HEK293T (cell line): ENCODE results near the gene IP6K2.

Experiments
- CTCF ChIA-PET: fragments of 350-600 bp; formaldehyde crosslinking; extraction: SDS; loops from one replicate; lab custom pipeline; 2021; ENCODE audit warnings: antibody characterized with exemption, inconsistent platforms; lab: Yijun Ruan, JAX
- POLR2A ChIA-PET: fragments of 350-600 bp; formaldehyde crosslinking; extraction: SDS; loops from one replicate; lab custom pipeline; 2020; ENCODE audit warnings: antibody characterized with exemption, inconsistent platforms; lab: Yijun Ruan, JAX
- DNase-seq: peaks from one replicate; pipeline ENCODE4 v3.0.0; 2012; ENCODE audit warnings: mixed read lengths; ENCODE audit errors: extremely low spot score
- ARNT ChIP-seq: fragments of 450-650 bp; IDR thresholded peaks from 2 replicates; pipeline ENCODE4 v1.6.1; 2017; ENCODE audit warnings: mild to moderate bottlenecking
- BHLHE40 ChIP-seq: fragments of 450-650 bp; IDR thresholded peaks from 2 replicates; pipeline ENCODE4 v1.6.1; 2016; ENCODE audit warnings: mild to moderate bottlenecking, moderate library complexity, borderline replicate concordance
- CTBP1 ChIP-seq: fragments of 450-650 bp; IDR thresholded peaks from 2 replicates; pipeline ENCODE4 v1.6.1; 2016; ENCODE audit warnings: borderline replicate concordance
- ELF4 ChIP-seq: fragments of 450-650 bp; IDR thresholded peaks from 2 replicates; pipeline ENCODE4 v1.6.1; 2017; ENCODE audit warnings: antibody characterized with exemption
- FOXA1 ChIP-seq: fragments of 450-650 bp; IDR thresholded peaks from 2 replicates; pipeline ENCODE4 v1.6.1; 2016; ENCODE audit warnings: mild to moderate bottlenecking
- FOXK2 ChIP-seq: fragments of 450-650 bp; IDR thresholded peaks from 2 replicates; pipeline ENCODE4 v1.6.1; 2016; ENCODE audit warnings: mild to moderate bottlenecking
- FOXM1 ChIP-seq: fragments of 450-650 bp; IDR thresholded peaks from 2 replicates; pipeline ENCODE4 v1.6.1; 2017; ENCODE audit warnings: mild to moderate bottlenecking, borderline replicate concordance
- HDGF ChIP-seq: fragments of 450-650 bp; IDR thresholded peaks from 2 replicates; pipeline ENCODE4 v1.6.1; 2017; ENCODE audit warnings: antibody characterized with exemption, borderline replicate concordance
- L3MBTL2 ChIP-seq: fragments of 450-650 bp; conservative IDR thresholded peaks from 2 replicates; pipeline ENCODE4 v1.6.1; 2016; ENCODE audit warnings: mild to moderate bottlenecking
- LEF1 ChIP-seq: fragments of 450-650 bp; IDR thresholded peaks from 2 replicates; pipeline ENCODE4 v1.6.1; 2017; ENCODE audit warnings: mild to moderate bottlenecking, borderline replicate concordance
- NFRKB ChIP-seq: fragments of 450-650 bp; IDR thresholded peaks from 2 replicates; pipeline ENCODE4 v1.6.1; 2016; ENCODE audit warnings: mild to moderate bottlenecking, moderate library complexity
- SP1 ChIP-seq: fragments of 450-650 bp; IDR thresholded peaks from 2 replicates; pipeline ENCODE4 v1.6.1; 2017
- SUZ12 ChIP-seq: fragments of 450-650 bp; IDR thresholded peaks from 2 replicates; pipeline ENCODE4 v1.6.1; 2016; ENCODE audit warnings: mild to moderate bottlenecking
- TARDBP ChIP-seq: fragments of 450-650 bp; IDR thresholded peaks from 2 replicates; pipeline ENCODE4 v1.6.1; 2016
- ZNF384 ChIP-seq: fragments of 450-650 bp; IDR thresholded peaks from 2 replicates; pipeline ENCODE4 v1.6.1; 2016
- TF ChIP-seq, protein P1 (sequence below): fragments of 450-650 bp; IDR thresholded peaks from 2 replicates; pipeline ENCODE4 v1.6.1; 2016

Gene IP6K2

DNA sequence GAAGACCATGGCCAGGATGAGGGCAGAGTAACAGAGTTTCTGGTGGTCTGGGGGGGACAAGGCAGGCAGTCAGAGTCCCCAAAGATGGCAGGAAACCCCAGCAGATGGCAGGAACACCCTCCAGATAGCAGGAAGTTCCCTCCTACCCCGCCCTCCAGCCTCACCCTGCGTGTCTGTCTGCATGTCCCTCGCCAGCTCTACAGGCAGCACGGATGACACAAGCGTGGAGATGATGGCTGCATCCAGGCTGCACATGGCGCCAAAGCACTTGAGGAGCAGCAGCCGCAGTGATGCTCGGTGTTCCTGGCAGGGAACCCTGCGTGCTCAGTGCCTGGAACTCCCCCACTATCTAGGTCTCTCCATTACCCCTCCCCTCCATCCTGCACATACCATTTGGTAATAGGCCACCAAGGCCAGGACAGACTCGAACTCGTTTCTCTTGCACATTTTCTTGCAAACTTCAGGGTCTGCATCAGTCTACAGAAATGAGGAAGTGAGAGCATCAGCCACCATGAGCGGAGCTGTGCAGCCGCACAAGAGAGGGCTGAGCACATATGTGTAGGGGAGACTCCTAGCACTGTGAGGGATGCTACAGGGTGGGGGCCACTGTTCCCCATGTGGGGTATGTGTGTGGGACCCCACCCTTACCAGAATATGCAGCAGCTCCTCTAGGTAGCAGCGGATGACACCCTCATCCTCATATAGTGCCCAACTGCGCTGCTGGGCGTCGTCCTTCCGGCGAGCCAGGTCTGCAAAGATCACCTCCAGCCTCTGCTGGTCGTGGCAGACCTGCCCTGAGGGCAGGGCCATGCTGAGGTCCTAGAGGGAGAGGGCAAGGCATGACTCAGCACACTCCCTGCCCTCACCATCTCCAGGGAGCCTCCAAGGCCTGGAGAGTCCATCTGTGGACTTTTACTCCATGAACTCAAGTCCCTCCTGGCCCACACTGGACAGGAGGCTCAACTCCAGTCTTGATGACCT, 37.3 kb downstream of the IP6K2 start:
- ChIA-PET CTCF (no interaction called here), POLR2A (no interaction called here)
- TF ChIP-seq NFRKB (no peak), FOXM1 (no peak), BHLHE40 (no peak), CTBP1 (no peak), L3MBTL2 (no peak), ELF4 (no peak), HDGF (no peak), SP1 (no peak), TARDBP (no peak), LEF1 (no peak), FOXA1 (no peak), ARNT (no peak), ZNF384 (no peak), SUZ12 (no peak), FOXK2 (no peak)
- TF ChIP-seq, protein P1, sequence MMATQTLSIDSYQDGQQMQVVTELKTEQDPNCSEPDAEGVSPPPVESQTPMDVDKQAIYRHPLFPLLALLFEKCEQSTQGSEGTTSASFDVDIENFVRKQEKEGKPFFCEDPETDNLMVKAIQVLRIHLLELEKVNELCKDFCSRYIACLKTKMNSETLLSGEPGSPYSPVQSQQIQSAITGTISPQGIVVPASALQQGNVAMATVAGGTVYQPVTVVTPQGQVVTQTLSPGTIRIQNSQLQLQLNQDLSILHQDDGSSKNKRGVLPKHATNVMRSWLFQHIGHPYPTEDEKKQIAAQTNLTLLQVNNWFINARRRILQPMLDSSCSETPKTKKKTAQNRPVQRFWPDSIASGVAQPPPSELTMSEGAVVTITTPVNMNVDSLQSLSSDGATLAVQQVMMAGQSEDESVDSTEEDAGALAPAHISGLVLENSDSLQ = no peak
- no peak for DNase-seq

- ChIA-PET CTCF (no interaction called here), POLR2A (no interaction called here)
- TF ChIP-seq CTBP1 (no peak), FOXA1 (no peak), BHLHE40 (no peak), L3MBTL2 (no peak), ZNF384 (no peak), ELF4 (no peak), NFRKB (no peak), FOXK2 (no peak), LEF1 (no peak)
- DNase-seq = no peak
Measured at GRCh38 chr3:48678566-48679380, 38.2 kb downstream of the IP6K2 start.

- DNase-seq = no peak
- CTCF ChIA-PET = no interaction called here
- POLR2A ChIA-PET = no interaction called here
- TF ChIP-seq CTBP1 (no peak), ARNT (no peak), L3MBTL2 (no peak), SUZ12 (no peak), ZNF384 (no peak), TARDBP (no peak), SP1 (no peak), BHLHE40 (no peak), FOXA1 (no peak), HDGF (no peak), FOXK2 (no peak), LEF1 (no peak), ELF4 (no peak), FOXM1 (no peak)
- TF ChIP-seq, protein P1 = no peak
Measured at GRCh38 chr3:48678056-48678455, 39.0 kb downstream of the IP6K2 start.

DNA sequence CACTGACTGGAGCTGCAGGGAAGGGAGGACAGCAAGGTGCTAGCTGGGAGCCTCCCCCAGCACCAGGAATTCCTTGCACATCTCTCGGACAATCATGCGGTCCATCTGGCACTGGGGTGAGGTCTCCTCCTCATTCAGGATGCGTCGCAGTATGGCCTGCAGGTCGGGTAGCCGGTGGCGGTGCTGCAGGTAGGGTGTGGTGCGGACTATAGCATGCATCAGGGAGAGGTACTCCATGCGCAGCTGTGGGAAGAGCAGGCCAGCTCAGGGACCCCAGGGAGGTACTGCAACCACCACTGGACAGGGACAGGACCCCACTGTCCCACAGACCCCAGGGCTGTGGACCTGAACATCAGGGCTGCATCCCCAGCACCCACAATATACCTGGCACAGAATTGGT, 42.5 kb downstream of the IP6K2 start:
- no peak for DNase-seq
- POLR2A ChIA-PET = interaction anchor here (3.8 to 4.0 kb wide), 2 partner anchors 11 to 12 kb away, joined by 13 to 35 read pairs; partner anchors contain the start of genes CELSR3 and NCKIPSD
- no peak for TF ChIP-seq FOXA1
- no peak for TF ChIP-seq TARDBP
- TF ChIP-seq LEF1 = no peak
- TF ChIP-seq FOXK2 = no peak
- TF ChIP-seq L3MBTL2 = no peak
- CTCF ChIA-PET = interaction anchor here (0.7 to 1.2 kb wide), 3 partner anchors 10 to 12 kb away, joined by 3 to 4 read pairs (median 4); partner anchors contain the start of gene CELSR3

DNA sequence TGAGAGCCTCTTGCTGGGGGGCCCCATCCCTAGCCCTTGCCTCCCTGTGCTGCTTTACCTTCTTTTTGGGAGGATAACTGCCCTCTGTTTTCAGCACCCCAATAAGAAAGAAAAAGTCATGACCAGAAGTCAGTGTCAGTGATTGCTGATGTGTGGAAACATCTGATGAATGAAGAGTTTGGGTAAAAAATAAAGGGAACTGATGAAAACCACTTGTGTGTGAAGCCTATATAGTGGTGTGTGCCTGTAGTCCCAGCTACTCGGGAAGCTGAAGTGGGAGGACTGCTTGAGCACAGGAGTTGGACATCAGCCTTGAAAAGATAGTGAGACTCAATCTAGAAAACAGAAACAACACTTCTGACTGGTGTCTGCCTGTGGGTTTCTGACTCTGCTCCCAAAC, 44.5 kb downstream of the IP6K2 start:
- DNase-seq = no peak

More for the DNA sequence above, 44.5 kb downstream of the IP6K2 start:
- POLR2A ChIA-PET = interaction anchor here (1.5 kb wide), 1 partner anchor 9 kb away, joined by 7 read pairs; the partner anchor contains the start of gene CELSR3
- CTCF ChIA-PET = no interaction called here
- TF ChIP-seq L3MBTL2 (no peak), FOXK2 (no peak), CTBP1 (no peak), HDGF (no peak), FOXM1 (no peak), LEF1 (no peak), NFRKB (no peak), ZNF384 (no peak), TARDBP (no peak)
